ENCODE data around the gene IPCEF1. TPM values are rescaled to one million over a fixed set of nuclear protein-coding genes. Genes with fewer than 3 reads are reported as not detected.

IPCEF1 gene
- polyA plus RNA-seq, 1 donor from 2014 or later, result 3.9 TPM

DNA sequence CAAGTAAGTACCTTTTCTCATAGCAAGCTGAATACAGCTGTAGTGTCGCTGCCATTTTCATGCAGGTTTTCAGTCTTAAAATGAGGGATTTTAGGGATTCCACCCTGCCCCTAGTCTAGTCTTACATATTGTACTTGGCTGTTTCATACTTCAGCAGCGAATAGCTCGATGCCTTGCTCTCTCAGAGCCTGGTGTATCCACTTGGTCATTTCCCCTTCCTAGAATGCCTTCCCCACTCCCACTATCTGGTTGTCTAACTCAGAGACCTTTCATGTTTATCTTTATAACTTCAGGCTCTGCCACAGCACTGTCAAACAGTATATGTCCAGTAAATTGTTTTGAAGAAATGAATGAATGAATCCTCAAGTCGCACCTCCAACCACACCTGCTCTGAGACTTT, 21.1 kb upstream of the IPCEF1 start:
- no peaks in the 10 kb centered on the region for H3K9me3 ChIP-seq (ENCODE audit: low read length)
- no peak overlapping the region for H2AFZ ChIP-seq (ENCODE audit: low read depth, low read length)
- no peaks in the 10 kb centered on the region for H4K20me1 ChIP-seq (ENCODE audit: insufficient read depth)
- H3K79me2 ChIP-seq (replicated peaks; ENCODE audit: insufficient read depth, low read length), result no peaks in the 10 kb centered on the region
- no peaks in the 10 kb centered on the region for H3K9me2 ChIP-seq (ENCODE audit: insufficient read depth, low read length)
- no peaks in the 10 kb centered on the region for H3K36me3 ChIP-seq (ENCODE audit: insufficient read depth, low read length)
- H3K27me3 ChIP-seq (ENCODE audit: insufficient read depth, low read depth, low read length), result no peaks in the 10 kb centered on the region
- TF ChIP-seq POLR2AphosphoS5 (IDR thresholded peaks at IDR 0.05), result no peak
- TF ChIP-seq RAD21 (conservative IDR thresholded peaks at IDR 0.05), result no peak
- TF ChIP-seq, protein P1, sequence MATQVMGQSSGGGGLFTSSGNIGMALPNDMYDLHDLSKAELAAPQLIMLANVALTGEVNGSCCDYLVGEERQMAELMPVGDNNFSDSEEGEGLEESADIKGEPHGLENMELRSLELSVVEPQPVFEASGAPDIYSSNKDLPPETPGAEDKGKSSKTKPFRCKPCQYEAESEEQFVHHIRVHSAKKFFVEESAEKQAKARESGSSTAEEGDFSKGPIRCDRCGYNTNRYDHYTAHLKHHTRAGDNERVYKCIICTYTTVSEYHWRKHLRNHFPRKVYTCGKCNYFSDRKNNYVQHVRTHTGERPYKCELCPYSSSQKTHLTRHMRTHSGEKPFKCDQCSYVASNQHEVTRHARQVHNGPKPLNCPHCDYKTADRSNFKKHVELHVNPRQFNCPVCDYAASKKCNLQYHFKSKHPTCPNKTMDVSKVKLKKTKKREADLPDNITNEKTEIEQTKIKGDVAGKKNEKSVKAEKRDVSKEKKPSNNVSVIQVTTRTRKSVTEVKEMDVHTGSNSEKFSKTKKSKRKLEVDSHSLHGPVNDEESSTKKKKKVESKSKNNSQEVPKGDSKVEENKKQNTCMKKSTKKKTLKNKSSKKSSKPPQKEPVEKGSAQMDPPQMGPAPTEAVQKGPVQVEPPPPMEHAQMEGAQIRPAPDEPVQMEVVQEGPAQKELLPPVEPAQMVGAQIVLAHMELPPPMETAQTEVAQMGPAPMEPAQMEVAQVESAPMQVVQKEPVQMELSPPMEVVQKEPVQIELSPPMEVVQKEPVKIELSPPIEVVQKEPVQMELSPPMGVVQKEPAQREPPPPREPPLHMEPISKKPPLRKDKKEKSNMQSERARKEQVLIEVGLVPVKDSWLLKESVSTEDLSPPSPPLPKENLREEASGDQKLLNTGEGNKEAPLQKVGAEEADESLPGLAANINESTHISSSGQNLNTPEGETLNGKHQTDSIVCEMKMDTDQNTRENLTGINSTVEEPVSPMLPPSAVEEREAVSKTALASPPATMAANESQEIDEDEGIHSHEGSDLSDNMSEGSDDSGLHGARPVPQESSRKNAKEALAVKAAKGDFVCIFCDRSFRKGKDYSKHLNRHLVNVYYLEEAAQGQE (IDR thresholded peaks at IDR 0.05; ENCODE audit: borderline replicate concordance), result no peak
- TF ChIP-seq SMC3 (conservative IDR thresholded peaks at IDR 0.05; ENCODE audit: poor library complexity), result no peak
- TF ChIP-seq EP300 (conservative IDR thresholded peaks at IDR 0.05; ENCODE audit: poor library complexity, severe bottlenecking), result no peak
- no peak for TF ChIP-seq EZH2 (IDR thresholded peaks at IDR 0.05; ENCODE audit: borderline replicate concordance, insufficient read depth, low read length, poor library complexity, severe bottlenecking)
- TF ChIP-seq, protein P2, sequence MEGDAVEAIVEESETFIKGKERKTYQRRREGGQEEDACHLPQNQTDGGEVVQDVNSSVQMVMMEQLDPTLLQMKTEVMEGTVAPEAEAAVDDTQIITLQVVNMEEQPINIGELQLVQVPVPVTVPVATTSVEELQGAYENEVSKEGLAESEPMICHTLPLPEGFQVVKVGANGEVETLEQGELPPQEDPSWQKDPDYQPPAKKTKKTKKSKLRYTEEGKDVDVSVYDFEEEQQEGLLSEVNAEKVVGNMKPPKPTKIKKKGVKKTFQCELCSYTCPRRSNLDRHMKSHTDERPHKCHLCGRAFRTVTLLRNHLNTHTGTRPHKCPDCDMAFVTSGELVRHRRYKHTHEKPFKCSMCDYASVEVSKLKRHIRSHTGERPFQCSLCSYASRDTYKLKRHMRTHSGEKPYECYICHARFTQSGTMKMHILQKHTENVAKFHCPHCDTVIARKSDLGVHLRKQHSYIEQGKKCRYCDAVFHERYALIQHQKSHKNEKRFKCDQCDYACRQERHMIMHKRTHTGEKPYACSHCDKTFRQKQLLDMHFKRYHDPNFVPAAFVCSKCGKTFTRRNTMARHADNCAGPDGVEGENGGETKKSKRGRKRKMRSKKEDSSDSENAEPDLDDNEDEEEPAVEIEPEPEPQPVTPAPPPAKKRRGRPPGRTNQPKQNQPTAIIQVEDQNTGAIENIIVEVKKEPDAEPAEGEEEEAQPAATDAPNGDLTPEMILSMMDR (IDR thresholded peaks at IDR 0.05; ENCODE audit: poor library complexity, severe bottlenecking), result no peak
- no peak for TF ChIP-seq TAF1 (IDR thresholded peaks at IDR 0.05; ENCODE audit: low read depth)
- TF ChIP-seq MXI1 (conservative IDR thresholded peaks at IDR 0.05; ENCODE audit: poor library complexity, severe bottlenecking), result no peak
- H3K9ac ChIP-seq (ENCODE audit: low read length), result no peak overlapping the region
- no peaks in the 10 kb centered on the region for H3F3A ChIP-seq (ENCODE audit: insufficient read depth, low read length, poor library complexity, severe bottlenecking)
- H3K27ac ChIP-seq (ENCODE audit: low read length), result no peak overlapping the region
- H3K4me2 ChIP-seq (ENCODE audit: low read length), result no peak overlapping the region
- no peak overlapping the region for H3K4me3 ChIP-seq (ENCODE audit: low read length)

DNA sequence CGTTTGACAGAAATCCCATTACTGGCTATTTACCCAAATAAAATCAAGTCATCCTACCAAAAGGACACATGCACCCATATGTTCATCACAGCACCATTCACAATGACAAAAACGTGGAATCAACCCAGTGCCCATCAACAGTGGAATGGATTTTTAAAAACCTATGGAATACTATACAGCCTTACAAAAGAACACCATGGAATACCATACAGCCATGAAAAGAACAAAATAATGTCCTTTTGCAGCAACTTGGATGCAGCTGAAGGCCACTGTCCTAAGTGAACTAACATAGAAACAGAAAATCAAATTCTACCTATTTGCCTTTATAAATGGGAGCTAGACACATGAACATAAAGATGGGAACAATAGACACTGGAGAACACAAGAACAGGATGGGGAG, 17.4 kb upstream of the IPCEF1 start:
- Histone ChIP-seq H3K36me3 (ENCODE audit: insufficient read depth, low read length) (no peaks in the 10 kb centered on the region), H3K4me2 (ENCODE audit: low read length) (no peak overlapping the region), H3K27ac (ENCODE audit: low read length) (no peak overlapping the region), H3K4me3 (ENCODE audit: low read length) (no peak overlapping the region), H3K9me3 (ENCODE audit: low read length) (no peaks in the 10 kb centered on the region), H2AFZ (ENCODE audit: low read depth, low read length) (no peak overlapping the region), H3K27me3 (ENCODE audit: insufficient read depth, low read depth, low read length) (no peaks in the 10 kb centered on the region), H4K20me1 (ENCODE audit: insufficient read depth) (no peaks in the 10 kb centered on the region), H3K9ac (ENCODE audit: low read length) (no peak overlapping the region), H3K9me2 (ENCODE audit: insufficient read depth, low read length) (no peaks in the 10 kb centered on the region), H3F3A (ENCODE audit: insufficient read depth, low read length, poor library complexity, severe bottlenecking) (no peaks in the 10 kb centered on the region), H3K79me2 (replicated peaks; ENCODE audit: insufficient read depth, low read length) (no peaks in the 10 kb centered on the region)
- no peak for TF ChIP-seq RAD21 (conservative IDR thresholded peaks at IDR 0.05)
- TF ChIP-seq, protein P2 (IDR thresholded peaks at IDR 0.05; ENCODE audit: poor library complexity, severe bottlenecking), result no peak
- no peak for TF ChIP-seq EP300 (conservative IDR thresholded peaks at IDR 0.05; ENCODE audit: poor library complexity, severe bottlenecking)
- TF ChIP-seq TAF1 (IDR thresholded peaks at IDR 0.05; ENCODE audit: low read depth), result no peak
- TF ChIP-seq MXI1 (conservative IDR thresholded peaks at IDR 0.05; ENCODE audit: poor library complexity, severe bottlenecking), result no peak
- no peak for TF ChIP-seq EZH2 (IDR thresholded peaks at IDR 0.05; ENCODE audit: borderline replicate concordance, insufficient read depth, low read length, poor library complexity, severe bottlenecking)
- TF ChIP-seq SMC3 (conservative IDR thresholded peaks at IDR 0.05; ENCODE audit: poor library complexity), result no peak
